CD4-positive, alpha-beta T cell treated with Interleukin-2 at 100 ng/mL for 4 hours (primary cell): ENCODE measurements around the gene MYO3B.
"Not testable (repeated sequence)": the region's sequence is repeated elsewhere in the genome, so short reads cannot be mapped to it uniquely, and the experiment has no call there.

Experiments used
- DNase-seq: peaks from one replicate; pipeline ENCODE4 v3.0.0-alpha.2; 2020; ENCODE audit warnings: low spot score

The MYO3B gene

GRCh38 chr2:170567429-170567828, 389.5 kb downstream of the MYO3B start:
- DNase-seq, result no peak

- DNase-seq, result no peak
These were observed 390.6 kb downstream of the MYO3B start for GRCh38 chr2:170568511-170568910.

GRCh38 chr2:170571612-170572011, 393.7 kb downstream of the MYO3B start:
- no peak for DNase-seq

- DNase-seq, result no peak
These were observed 395.7 kb downstream of the MYO3B start for GRCh38 chr2:170573671-170574070.

GRCh38 chr2:170576296-170576695, 398.3 kb downstream of the MYO3B start:
- no peak for DNase-seq

- DNase-seq, result no peak
These were observed 399.4 kb downstream of the MYO3B start for GRCh38 chr2:170577356-170577755.

GRCh38 chr2:170578606-170579005, 400.7 kb downstream of the MYO3B start:
- no peak for DNase-seq

- DNase-seq, result no peak
These were observed 401.6 kb downstream of the MYO3B start for GRCh38 chr2:170579511-170579910.

GRCh38 chr2:170582313-170582712, 404.4 kb downstream of the MYO3B start:
- DNase-seq, result no peak

- DNase-seq, result no peak
These were observed 405.0 kb downstream of the MYO3B start for GRCh38 chr2:170582751-170583463.

GRCh38 chr2:170585067-170585466, 407.1 kb downstream of the MYO3B start:
- DNase-seq, result no peak

GRCh38 chr2:170586571-170587095, 408.7 kb downstream of the MYO3B start:
- no peak for DNase-seq

GRCh38 chr2:170587117-170587516, 409.2 kb downstream of the MYO3B start:
- DNase-seq, result no peak

GRCh38 chr2:170587922-170588321, 410.0 kb downstream of the MYO3B start:
- DNase-seq, result no peak

- DNase-seq, result no peak
These were observed 410.8 kb downstream of the MYO3B start for GRCh38 chr2:170588729-170589128.

- no peak for DNase-seq
These were observed 418.6 kb downstream of the MYO3B start for GRCh38 chr2:170596576-170596975.

GRCh38 chr2:170598067-170598395, 420.1 kb downstream of the MYO3B start:
- no peak for DNase-seq

- no peak for DNase-seq
These were observed 423.5 kb downstream of the MYO3B start for GRCh38 chr2:170601489-170601888.

- DNase-seq, result no peak
These were observed 427.9 kb downstream of the MYO3B start for GRCh38 chr2:170605862-170606261.

- no peak for DNase-seq
These were observed 429.2 kb downstream of the MYO3B start for GRCh38 chr2:170607171-170607570.

- no peak for DNase-seq
These were observed 432.7 kb downstream of the MYO3B start for GRCh38 chr2:170610615-170611014.

GRCh38 chr2:170618948-170619347, 441.0 kb downstream of the MYO3B start:
- not testable (repeated sequence) for DNase-seq

GRCh38 chr2:170635094-170635493, 457.1 kb downstream of the MYO3B start:
- DNase-seq, result not testable (repeated sequence)

GRCh38 chr2:170639635-170640034, 461.7 kb downstream of the MYO3B start:
- no peak for DNase-seq
